Endodermal cell (in vitro differentiated cells): Measurements from ENCODE around the gene LAMA4. TPM values are rescaled to one million over a fixed set of nuclear protein-coding genes. Genes with fewer than 3 reads are reported as not detected.
A peak's percentile ranks its signal among the peaks of the same experiment; 100 is the strongest.

ENCODE experiments used
- DNase-seq: peaks from one replicate; pipeline ENCODE4 v3.0.0-alpha.2; 2017
- H3K27ac ChIP-seq: 2 replicates; pipeline ENCODE4 v1.5.1; 2013; ENCODE audit warnings: mild to moderate bottlenecking, low read depth, low read length, moderate library complexity
- H3K27me3 ChIP-seq: 2 replicates; pipeline ENCODE4 v1.6.1; 2013; ENCODE audit warnings: mild to moderate bottlenecking, low read length, moderate library complexity; ENCODE audit not compliant: insufficient read depth, control insufficient read depth, poor library complexity, severe bottlenecking
- H3K36me3 ChIP-seq: 2 replicates; pipeline ENCODE4 v1.7.0; 2013; ENCODE audit warnings: mild to moderate bottlenecking, low read length, moderate library complexity; ENCODE audit not compliant: control insufficient read depth, insufficient read depth
- H3K4me1 ChIP-seq: one replicate; pipeline ENCODE4 v1.7.0; 2013; ENCODE audit warnings: low read length; ENCODE audit not compliant: control insufficient read depth, insufficient read depth
- H3K4me3 ChIP-seq: 2 replicates; pipeline ENCODE4 v1.5.1; 2013; ENCODE audit warnings: mild to moderate bottlenecking, low read length, moderate library complexity
- H3K9ac ChIP-seq: 2 replicates; pipeline ENCODE4 v1.6.1; 2013; ENCODE audit warnings: mild to moderate bottlenecking, low read length, moderate library complexity; ENCODE audit not compliant: poor library complexity, severe bottlenecking; ENCODE audit errors: extremely low read depth
- H3K9me3 ChIP-seq: 2 replicates; pipeline ENCODE4 v1.6.1; 2013; ENCODE audit warnings: mild to moderate bottlenecking, low read length, moderate library complexity; ENCODE audit not compliant: control insufficient read depth
- H3K27ac Mint-ChIP-seq: 2 replicates; pipeline ENCODE4 v1.8.0; 2020; ENCODE audit warnings: mixed read lengths
- H3K27me3 Mint-ChIP-seq: 2 replicates; pipeline ENCODE4 v1.8.0; 2021; ENCODE audit warnings: mild to moderate bottlenecking, mixed read lengths; ENCODE audit not compliant: insufficient read depth
- H3K36me3 Mint-ChIP-seq: 2 replicates; pipeline ENCODE4 v1.8.0; 2020; ENCODE audit warnings: low read depth, mixed read lengths
- H3K4me1 Mint-ChIP-seq: 2 replicates; pipeline ENCODE4 v1.8.0; 2020; ENCODE audit warnings: mixed read lengths
- H3K4me3 Mint-ChIP-seq: 2 replicates; pipeline ENCODE4 v1.8.0; 2020; ENCODE audit warnings: mild to moderate bottlenecking, moderate library complexity, mixed read lengths
- H3K9me3 Mint-ChIP-seq: 2 replicates; pipeline ENCODE4 v1.8.0; 2020; ENCODE audit warnings: mild to moderate bottlenecking, mixed read lengths
- WGBS, 2 experiments: methylation state at CpG; one replicate each; pipeline versions ENCODE4 v1.1.5 to v1.1.7; 2013; ENCODE audit warnings: missing lambda C conversion rate in 2 of 2, mixed read lengths in 1 of 2; ENCODE audit not compliant: insufficient coverage in 1 of 2, insufficient read length in 1 of 2; 5-methylcytosine and 5-hydroxymethylcytosine counted together
- total RNA-seq, 2 donors: library from RNA; stranded (reverse); fragmentation: NEBNext Ultra II Directional in 1 of 2; extraction: Animal tissue kit (Norgen Biotek cat#: 25700) in 1 of 2; gene quantifications; 2 replicates in 1 of 2; 3 replicates in 1 of 2; pipeline ENCODE4 v1.2.1, GENCODE V29; 2021
- TF ChIP-seq, protein P1 (sequence below): fragments of 200-600 bp; sonication (generic); conservative IDR thresholded peaks from 2 replicates; pipeline ENCODE4 v1.5.0; 2021; ENCODE audit warnings: antibody characterized with exemption, mild to moderate bottlenecking

The LAMA4 gene
- total RNA-seq, 2 donors from 2014 or later = 0.24 to 3.7 TPM

DNA sequence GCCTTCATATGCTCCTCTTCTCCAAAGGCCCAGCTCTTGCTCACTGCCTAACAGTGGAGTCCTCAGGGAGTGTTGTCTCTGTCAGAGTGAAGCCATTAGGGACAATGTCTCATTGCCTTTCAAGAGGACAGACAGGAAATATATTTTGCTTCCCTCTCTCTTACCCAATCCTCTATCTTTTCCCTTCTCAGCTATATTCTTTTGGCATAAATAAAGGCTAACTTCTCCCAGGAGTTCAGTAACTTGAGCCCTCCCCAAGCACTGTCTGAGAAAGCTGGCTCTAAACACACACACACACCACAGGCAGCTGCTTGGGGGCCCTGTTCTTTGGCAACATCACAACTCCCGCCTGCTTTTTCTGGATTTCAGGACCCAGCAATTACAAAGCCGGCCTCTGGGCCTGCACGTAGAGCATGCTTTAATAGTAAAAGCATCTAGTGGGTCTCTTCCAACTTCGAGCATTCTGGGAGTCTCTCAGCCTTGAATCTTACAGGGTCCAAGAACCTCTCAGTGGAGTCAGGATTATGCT is 34.7 kb upstream of the LAMA4 start:
- no peaks in the 10 kb centered on the region for H3K36me3 ChIP-seq
- H3K36me3 Mint-ChIP-seq = no peaks in the 10 kb centered on the region
- no peaks in the 10 kb centered on the region for H3K27me3 ChIP-seq
- H3K9me3 ChIP-seq = no peaks in the 10 kb centered on the region
- H3K27ac Mint-ChIP-seq = no peak overlapping the region
- H3K9me3 Mint-ChIP-seq = no peaks in the 10 kb centered on the region
- 73 to 81% methylated on average over 3 to 4 of the region's 4 CpGs for WGBS, 2 experiments
- no peak overlapping the region for H3K4me3 ChIP-seq
- TF ChIP-seq, protein P1, sequence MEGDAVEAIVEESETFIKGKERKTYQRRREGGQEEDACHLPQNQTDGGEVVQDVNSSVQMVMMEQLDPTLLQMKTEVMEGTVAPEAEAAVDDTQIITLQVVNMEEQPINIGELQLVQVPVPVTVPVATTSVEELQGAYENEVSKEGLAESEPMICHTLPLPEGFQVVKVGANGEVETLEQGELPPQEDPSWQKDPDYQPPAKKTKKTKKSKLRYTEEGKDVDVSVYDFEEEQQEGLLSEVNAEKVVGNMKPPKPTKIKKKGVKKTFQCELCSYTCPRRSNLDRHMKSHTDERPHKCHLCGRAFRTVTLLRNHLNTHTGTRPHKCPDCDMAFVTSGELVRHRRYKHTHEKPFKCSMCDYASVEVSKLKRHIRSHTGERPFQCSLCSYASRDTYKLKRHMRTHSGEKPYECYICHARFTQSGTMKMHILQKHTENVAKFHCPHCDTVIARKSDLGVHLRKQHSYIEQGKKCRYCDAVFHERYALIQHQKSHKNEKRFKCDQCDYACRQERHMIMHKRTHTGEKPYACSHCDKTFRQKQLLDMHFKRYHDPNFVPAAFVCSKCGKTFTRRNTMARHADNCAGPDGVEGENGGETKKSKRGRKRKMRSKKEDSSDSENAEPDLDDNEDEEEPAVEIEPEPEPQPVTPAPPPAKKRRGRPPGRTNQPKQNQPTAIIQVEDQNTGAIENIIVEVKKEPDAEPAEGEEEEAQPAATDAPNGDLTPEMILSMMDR = no peak
- no peak overlapping the region for H3K9ac ChIP-seq
- no peak overlapping the region for H3K4me3 Mint-ChIP-seq
- H3K27me3 Mint-ChIP-seq = no peaks in the 10 kb centered on the region
- H3K27ac ChIP-seq = peak overlapping the region; percentile 67
- peaks cover 4% of the 10 kb centered on the region for H3K4me1 Mint-ChIP-seq
- no peaks in the 10 kb centered on the region for H3K4me1 ChIP-seq
- DNase-seq = no peak

DNA sequence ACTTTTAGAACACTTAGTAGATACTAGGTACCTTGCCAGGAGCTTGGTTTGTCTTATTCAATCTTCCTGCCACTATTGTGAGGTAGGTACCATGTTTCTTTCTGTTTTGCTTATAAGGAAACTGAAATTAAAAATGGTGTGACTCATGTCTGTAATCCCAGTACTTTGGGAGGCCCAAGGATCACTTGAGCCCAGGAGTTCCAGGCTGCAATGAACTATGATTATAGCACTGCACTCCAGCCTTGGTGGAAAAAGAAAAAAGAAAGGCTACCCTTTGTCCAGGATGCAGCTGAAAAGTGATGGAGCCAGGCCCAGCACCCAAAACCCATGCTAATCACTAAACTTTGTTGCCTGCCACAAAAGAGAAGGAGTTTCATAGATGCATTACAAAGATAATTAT is 34.1 kb upstream of the LAMA4 start:
- Mint-ChIP-seq H3K9me3 (no peaks in the 10 kb centered on the region), H3K27me3 (no peaks in the 10 kb centered on the region), H3K27ac (no peak overlapping the region), H3K4me3 (no peak overlapping the region), H3K4me1 (peaks cover 4% of the 10 kb centered on the region), H3K36me3 (no peaks in the 10 kb centered on the region)
- H3K4me3 ChIP-seq = no peak overlapping the region
- no peaks in the 10 kb centered on the region for H3K36me3 ChIP-seq
- H3K4me1 ChIP-seq = no peaks in the 10 kb centered on the region
- H3K27ac ChIP-seq = no peak overlapping the region
- TF ChIP-seq, protein P1 = no peak
- no peaks in the 10 kb centered on the region for H3K27me3 ChIP-seq
- no peak for DNase-seq
- H3K9me3 ChIP-seq = no peaks in the 10 kb centered on the region
- no peak overlapping the region for H3K9ac ChIP-seq

DNA sequence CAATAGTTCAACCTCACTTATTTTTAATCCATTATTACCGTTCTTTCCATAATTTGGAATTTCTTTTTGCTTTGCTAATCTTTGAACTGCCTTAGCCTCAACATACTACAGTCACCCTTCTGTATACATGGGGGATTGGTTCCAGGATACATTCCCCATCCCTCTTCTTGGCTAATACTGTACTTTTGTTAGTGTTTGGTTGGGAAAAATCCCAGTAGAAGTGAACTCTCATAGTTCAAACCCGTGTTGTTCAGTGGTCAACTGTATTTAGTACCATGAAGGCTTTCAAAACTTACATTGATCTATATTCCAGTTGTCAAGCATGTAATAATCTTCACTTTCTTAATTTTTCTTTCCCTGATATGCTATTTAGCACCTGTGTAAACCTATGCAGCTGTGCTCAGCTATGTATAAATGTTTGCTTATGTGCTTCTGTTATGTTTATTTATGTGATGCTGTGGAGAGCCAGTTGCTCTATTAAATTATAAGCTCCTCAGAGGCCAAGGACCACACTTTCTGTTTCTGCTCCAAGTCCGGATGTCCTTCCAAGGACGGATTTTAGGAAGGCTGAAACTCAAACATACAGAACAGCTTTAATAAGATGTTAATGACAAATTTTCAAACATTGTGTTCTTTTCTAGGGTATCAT is 33.3 kb upstream of the LAMA4 start:
- TF ChIP-seq, protein P1 = no peak
- Mint-ChIP-seq H3K27ac (no peak overlapping the region), H3K36me3 (no peaks in the 10 kb centered on the region), H3K4me1 (peaks cover 4% of the 10 kb centered on the region), H3K9me3 (no peaks in the 10 kb centered on the region), H3K27me3 (no peaks in the 10 kb centered on the region), H3K4me3 (no peak overlapping the region)
- H3K27me3 ChIP-seq = no peaks in the 10 kb centered on the region
- no peak overlapping the region for H3K27ac ChIP-seq
- no peaks in the 10 kb centered on the region for H3K4me1 ChIP-seq
- H3K4me3 ChIP-seq = no peak overlapping the region
- H3K36me3 ChIP-seq = no peaks in the 10 kb centered on the region
- DNase-seq = no peak
- no peak overlapping the region for H3K9ac ChIP-seq
- no peaks in the 10 kb centered on the region for H3K9me3 ChIP-seq
- WGBS, 2 experiments = 97 to 100% methylated on average over 3 to 4 of the region's 4 CpGs
